ENCODE results near the gene CDH20. TPM values are rescaled to one million over a fixed set of nuclear protein-coding genes. Genes with fewer than 3 reads are reported as not detected.
A peak's percentile ranks its signal among the peaks of the same experiment; 100 is the strongest.

Gene CDH20
- total RNA-seq, 4 donors from 2014 or later: 0.14 TPM; not detected in 3

GRCh38 chr18:61432590-61432989 is 99.4 kb downstream of the CDH20 start:
- TF ChIP-seq POLR2AphosphoS5 (IDR thresholded peaks at IDR 0.05) (no peak), CTCF (IDR thresholded peaks at IDR 0.05) (no peak), POLR2A (IDR thresholded peaks at IDR 0.05) (no peak), EP300 (IDR thresholded peaks at IDR 0.05; ENCODE audit: low read depth) (no peak)
- H3K36me3 ChIP-seq: no peaks in the 10 kb centered on the region
- no peaks in the 10 kb centered on the region for H3K4me1 ChIP-seq
- WGBS, 2 donors (ENCODE audit: low coverage in 1 of 2): 78% methylated on average over 1 of the region's 1 CpG; no CpG with 5 or more reads in 1 of the 2 donors
- H3K9me3 ChIP-seq: no peaks in the 10 kb centered on the region
- H3K4me3 ChIP-seq: no peak overlapping the region
- intact Hi-C loops (cut with DNase I; ENCODE audit: low total_unique reads): no loop called here
- no peak overlapping the region for H3K27ac ChIP-seq
- in situ Hi-C loops (cut with MboI; ENCODE audit: low pct_ligation_motif_present in 1 of 4, low pct_unique_long_range_greater_than_20kb in 1 of 4, low sequenced_read_pairs in 3 of 4): no loop called here
- no peak for DNase-seq
- H3K27me3 ChIP-seq: no peaks in the 10 kb centered on the region

DNA sequence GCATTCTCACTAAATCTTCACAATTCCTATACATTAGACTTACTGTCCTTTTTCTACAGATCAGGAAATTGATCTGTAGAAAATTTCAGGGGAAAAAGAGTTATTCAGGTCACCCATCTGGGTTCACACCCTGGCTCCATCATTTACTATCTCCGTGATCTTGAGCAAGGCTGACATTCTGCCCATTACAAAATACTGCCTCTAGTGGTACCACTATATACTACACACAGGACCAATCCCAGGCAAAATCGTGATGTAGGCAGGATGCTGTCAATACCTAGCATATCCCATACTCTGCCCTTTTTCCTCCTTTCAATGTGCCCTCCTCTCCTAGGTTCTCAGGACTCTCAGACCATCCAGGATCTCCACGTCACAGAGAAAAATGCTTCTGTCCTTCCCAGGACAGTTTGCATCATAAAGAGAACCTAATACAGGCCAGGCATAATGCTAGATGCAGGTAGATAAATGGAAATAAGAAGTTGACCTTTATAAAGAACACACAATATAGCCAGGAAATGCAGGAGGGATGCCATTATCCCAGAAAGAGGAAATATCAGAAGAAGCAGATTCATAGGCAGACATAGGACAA is 101.9 kb downstream of the CDH20 start:
- in situ Hi-C loops (cut with MboI; ENCODE audit: low pct_ligation_motif_present in 1 of 4, low pct_unique_long_range_greater_than_20kb in 1 of 4, low sequenced_read_pairs in 3 of 4): no loop called here
- no peaks in the 10 kb centered on the region for H3K9me3 ChIP-seq
- no peaks in the 10 kb centered on the region for H3K4me1 ChIP-seq
- intact Hi-C loops (cut with DNase I; ENCODE audit: low total_unique reads): no loop called here
- DNase-seq: no peak
- TF ChIP-seq CTCF (IDR thresholded peaks at IDR 0.05): peak; percentile 33 to 46 (median 39)
- no peak for TF ChIP-seq POLR2AphosphoS5 (IDR thresholded peaks at IDR 0.05)
- H3K27ac ChIP-seq: no peak overlapping the region
- 30 to 40% methylated on average over 2 to 3 of the region's 3 CpGs for WGBS, 2 donors (ENCODE audit: low coverage in 1 of 2)
- H3K36me3 ChIP-seq: no peaks in the 10 kb centered on the region
- no peak overlapping the region for H3K4me3 ChIP-seq
- H3K27me3 ChIP-seq: no peaks in the 10 kb centered on the region

DNA sequence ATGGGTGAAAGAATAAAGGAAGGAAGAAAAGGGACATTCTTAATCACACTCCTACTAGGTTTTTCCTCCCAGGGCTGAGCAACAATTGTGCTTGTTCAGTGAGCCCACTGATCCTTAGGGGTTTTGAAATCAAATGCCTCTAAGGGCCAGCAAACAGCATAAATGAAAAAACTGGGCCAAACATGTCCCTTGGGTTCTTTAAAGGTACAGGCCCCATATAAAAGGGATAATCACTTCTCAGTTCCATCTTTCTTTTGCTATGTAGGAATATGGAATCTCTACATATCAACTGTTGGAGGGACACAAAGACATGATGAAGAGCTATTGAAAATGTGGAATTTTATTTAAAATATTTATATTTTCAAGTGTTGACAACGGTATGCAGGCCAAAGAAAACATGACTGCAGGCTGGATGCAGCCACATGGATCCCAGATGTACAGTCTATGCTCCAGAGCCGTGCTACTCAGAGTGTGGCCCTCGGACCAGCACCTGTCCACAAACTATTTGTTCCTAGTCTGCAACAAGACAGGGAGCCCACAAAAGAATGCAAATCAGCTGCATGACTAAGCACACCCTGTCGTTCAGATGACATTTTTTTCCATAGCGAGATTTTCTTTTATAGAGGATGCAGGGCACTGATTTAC is 110.0 kb downstream of the CDH20 start:
- no peak for DNase-seq
- no peak overlapping the region for H3K27ac ChIP-seq
- H3K27me3 ChIP-seq: no peaks in the 10 kb centered on the region
- in situ Hi-C loops (cut with MboI; ENCODE audit: low pct_ligation_motif_present in 1 of 4, low pct_unique_long_range_greater_than_20kb in 1 of 4, low sequenced_read_pairs in 3 of 4): no loop called here
- H3K9me3 ChIP-seq: no peaks in the 10 kb centered on the region
- H3K4me3 ChIP-seq: no peak overlapping the region
- no peaks in the 10 kb centered on the region for H3K36me3 ChIP-seq
- no peak for TF ChIP-seq CTCF (IDR thresholded peaks at IDR 0.05)
- no peak for TF ChIP-seq POLR2AphosphoS5 (IDR thresholded peaks at IDR 0.05)
- TF ChIP-seq EP300 (IDR thresholded peaks at IDR 0.05; ENCODE audit: low read depth): no peak
- TF ChIP-seq POLR2A (IDR thresholded peaks at IDR 0.05): no peak
- no peaks in the 10 kb centered on the region for H3K4me1 ChIP-seq
- intact Hi-C loops (cut with DNase I; ENCODE audit: low total_unique reads): no loop called here
- 38 to 68% methylated on average over 3 to 5 of the region's 5 CpGs for WGBS, 2 donors (ENCODE audit: low coverage in 1 of 2)

GRCh38 chr18:61448316-61448715 is 115.1 kb downstream of the CDH20 start:
- H3K36me3 ChIP-seq: no peaks in the 10 kb centered on the region
- H3K4me3 ChIP-seq: no peak overlapping the region
- DNase-seq: no peak
- in situ Hi-C loops (cut with MboI; ENCODE audit: low pct_ligation_motif_present in 1 of 4, low pct_unique_long_range_greater_than_20kb in 1 of 4, low sequenced_read_pairs in 3 of 4): no loop called here
- H3K9me3 ChIP-seq: no peaks in the 10 kb centered on the region
- 32 to 36% methylated on average over 2 of the region's 2 CpGs for WGBS, 2 donors (ENCODE audit: low coverage in 1 of 2)
- TF ChIP-seq EP300 (IDR thresholded peaks at IDR 0.05; ENCODE audit: low read depth) (no peak), POLR2AphosphoS5 (IDR thresholded peaks at IDR 0.05) (no peak), POLR2A (IDR thresholded peaks at IDR 0.05) (no peak), CTCF (IDR thresholded peaks at IDR 0.05) (no peak)
- H3K27ac ChIP-seq: no peak overlapping the region
- no peaks in the 10 kb centered on the region for H3K27me3 ChIP-seq
- intact Hi-C loops (cut with DNase I; ENCODE audit: low total_unique reads): no loop called here
- no peaks in the 10 kb centered on the region for H3K4me1 ChIP-seq

Data from transverse colon (tissue), 4 donors.